Tibial nerve (tissue), 4 donors: Measurements from ENCODE around the gene FHOD1. TPM values are rescaled to one million over a fixed set of nuclear protein-coding genes. Genes with fewer than 3 reads are reported as not detected.
A peak's percentile ranks its signal among the peaks of the same experiment; 100 is the strongest.

Experiments used
- DNase-seq, 2 donors: peaks; one replicate each; pipeline ENCODE4 v3.0.0-alpha.2; 2019; ENCODE audit warnings: low spot score in 2 of 2
- H3K27ac ChIP-seq, 4 donors: fragments of 200-600 bp; sonication (generic) in 3 of 4; one replicate each; pipeline ENCODE4 v1.5.1; 2017 to 2019; ENCODE audit warnings: mild to moderate bottlenecking in 1 of 4
- H3K27me3 ChIP-seq, 2 donors: fragments of 200-600 bp; sonication (generic) in 1 of 2; one replicate each; pipeline versions ENCODE4 v1.5.1 to v1.6.0; 2017 to 2019
- H3K36me3 ChIP-seq, 3 donors: fragments of 200-600 bp; sonication (generic); one replicate each; pipeline ENCODE4 v1.5.1; 2018 to 2019
- H3K4me1 ChIP-seq, 4 donors: fragments of 200-600 bp; sonication (generic) in 3 of 4; one replicate each; pipeline ENCODE4 v1.5.1; 2017 to 2019
- H3K4me3 ChIP-seq, 4 donors: fragments of 200-600 bp; sonication (generic) in 3 of 4; one replicate each; pipeline ENCODE4 v1.5.1; 2017 to 2019; ENCODE audit warnings: mild to moderate bottlenecking in 1 of 4, moderate library complexity in 1 of 4
- H3K9me3 ChIP-seq, 4 donors: fragments of 200-600 bp; sonication (generic) in 3 of 4; one replicate each; pipeline ENCODE4 v1.5.1; 2017 to 2019
- CTCF ChIP-seq, 5 experiments: fragments of 200-600 bp in 3 of 5; fragments of 450-650 bp in 2 of 5; sonication (generic) in 3 of 5; IDR thresholded peaks; one replicate each; pipeline ENCODE4 v1.5.1; 2016 to 2019; ENCODE audit warnings: antibody characterized with exemption in 5 of 5, mild to moderate bottlenecking in 3 of 5, moderate library complexity in 2 of 5
- EP300 ChIP-seq, 2 donors: sonication (generic); formaldehyde crosslinking; IDR thresholded peaks; one replicate each; pipeline ENCODE4 v1.6.1; 2017; ENCODE audit warnings: antibody characterized with exemption in 2 of 2, mild to moderate bottlenecking in 1 of 2
- POLR2A ChIP-seq, 2 donors: fragments of 450-650 bp; IDR thresholded peaks; one replicate each; pipeline ENCODE4 v1.6.1; 2017; ENCODE audit warnings: antibody characterized with exemption in 2 of 2, mild to moderate bottlenecking in 2 of 2, moderate library complexity in 2 of 2
- WGBS, 2 donors: methylation state at CpG; one replicate each; pipeline ENCODE4 v1.1.5; 2018; 5-methylcytosine and 5-hydroxymethylcytosine counted together
- total RNA-seq, 4 donors: library from RNA; depleted of rRNA; stranded (reverse); fragments of >200 nt; gene quantifications; one replicate each; pipeline ENCODE4 v1.1.0, GENCODE V29; 2016

Gene FHOD1
- total RNA-seq, 4 donors from 2014 or later: 17.3 to 45.3 (median 25.5) TPM

- peak within 1 kb of the TSS; percentile 33 to 67 (median 51) for H3K4me3 ChIP-seq
- H3K4me1 ChIP-seq: peaks cover 0 to 46% (median 34%) of the 10 kb centered on the region in 4 donors
- WGBS, 2 donors: 2 to 3% methylated on average over 34 to 59 of the region's 75 CpGs
- H3K9me3 ChIP-seq: no peaks in the 10 kb centered on the region
- peaks cover 0 to 9% of the 10 kb centered on the region in 2 donors for H3K27me3 ChIP-seq
- no peak for DNase-seq
- no peaks in the 10 kb centered on the region for H3K36me3 ChIP-seq
- no peak for TF ChIP-seq EP300 (IDR thresholded peaks at IDR 0.05)
- peak in 3 of 5 experiments; percentile 26 to 53 (median 33) for TF ChIP-seq CTCF (IDR thresholded peaks at IDR 0.05)
- H3K27ac ChIP-seq: peak within 1 kb of the TSS in 2 of 4 donors; percentile 21 to 56
Measured at GRCh38 chr16:67248401-67249177, 1.3 kb upstream of the FHOD1 start, which contains the start of gene SLC9A5. Gene SLC9A5 (plus strand): TSS chr16:67248979. CDS start chr16:67249015, 36 bp downstream.

- H3K36me3 ChIP-seq: no peaks in the 10 kb centered on the region
- TF ChIP-seq EP300 (IDR thresholded peaks at IDR 0.05) (no peak), CTCF (IDR thresholded peaks at IDR 0.05) (no peak), POLR2A (IDR thresholded peaks at IDR 0.05) (no peak)
- H3K27me3 ChIP-seq: peaks cover 0 to 9% of the 10 kb centered on the region in 2 donors
- peaks cover 0 to 52% (median 34%) of the 10 kb centered on the region in 4 donors for H3K4me1 ChIP-seq
- H3K4me3 ChIP-seq: peak overlapping the region; percentile 33 to 67 (median 51)
- DNase-seq: no peak
- 2 to 10% methylated on average over 6 to 7 of the region's 7 CpGs for WGBS, 2 donors
- H3K9me3 ChIP-seq: no peaks in the 10 kb centered on the region
- peak overlapping the region in 2 of 4 donors; percentile 21 to 56 for H3K27ac ChIP-seq
Measured at GRCh38 chr16:67248073-67248400, 756 bp upstream of the FHOD1 start.

GRCh38 chr16:67246756-67247191 lies 507 bp downstream of the FHOD1 start:
- peaks cover 0 to 63% (median 35%) of the 10 kb centered on the region in 4 donors for H3K4me1 ChIP-seq

GRCh38 chr16:67246081-67246755 lies 1.1 kb downstream of the FHOD1 start:
- H3K4me3 ChIP-seq: peak overlapping the region; percentile 56 to 71 (median 64)
- TF ChIP-seq CTCF (IDR thresholded peaks at IDR 0.05): peak; percentile 24 to 47 (median 43)
- peak in 1 of 2 donors; percentile 74 for TF ChIP-seq EP300 (IDR thresholded peaks at IDR 0.05)
- peak in 1 of 2 donors; percentile 39 for TF ChIP-seq POLR2A (IDR thresholded peaks at IDR 0.05)
- H3K4me1 ChIP-seq: peaks cover 0 to 69% (median 41%) of the 10 kb centered on the region in 4 donors
- peaks cover 0 to 9% of the 10 kb centered on the region in 2 donors for H3K27me3 ChIP-seq
- H3K9me3 ChIP-seq: no peaks in the 10 kb centered on the region
- H3K36me3 ChIP-seq: no peaks in the 10 kb centered on the region
- 0 to 1% methylated on average over 10 to 31 of the region's 48 CpGs for WGBS, 2 donors
- peak in 1 of 2 donors; percentile 64 for DNase-seq
- peak overlapping the region; percentile 60 to 95 (median 80) for H3K27ac ChIP-seq

More at GRCh38 chr16:67246756-67247191, 507 bp downstream of the FHOD1 start:
- peak overlapping the region; percentile 56 to 71 (median 64) for H3K4me3 ChIP-seq
- H3K9me3 ChIP-seq: no peaks in the 10 kb centered on the region
- no peaks in the 10 kb centered on the region for H3K36me3 ChIP-seq
- peak overlapping the region; percentile 60 to 95 (median 80) for H3K27ac ChIP-seq
- 1% methylated on average over 18 to 22 of the region's 26 CpGs for WGBS, 2 donors
- H3K27me3 ChIP-seq: peaks cover 0 to 9% of the 10 kb centered on the region in 2 donors
- TF ChIP-seq CTCF (IDR thresholded peaks at IDR 0.05): no peak
- TF ChIP-seq EP300 (IDR thresholded peaks at IDR 0.05): no peak
- no peak for TF ChIP-seq POLR2A (IDR thresholded peaks at IDR 0.05)
- no peak for DNase-seq
